ENCODE measurements around the gene COL24A1. TPM values are rescaled to one million over a fixed set of nuclear protein-coding genes. Genes with fewer than 3 reads are reported as not detected.
A peak's percentile ranks its signal among the peaks of the same experiment; 100 is the strongest.
"Not testable (repeated sequence)": the region's sequence is repeated elsewhere in the genome, so short reads cannot be mapped to it uniquely, and the experiment has no call there.

The COL24A1 gene
- total RNA-seq, 1 experiment from 2014 or later = 3.2 TPM

DNA sequence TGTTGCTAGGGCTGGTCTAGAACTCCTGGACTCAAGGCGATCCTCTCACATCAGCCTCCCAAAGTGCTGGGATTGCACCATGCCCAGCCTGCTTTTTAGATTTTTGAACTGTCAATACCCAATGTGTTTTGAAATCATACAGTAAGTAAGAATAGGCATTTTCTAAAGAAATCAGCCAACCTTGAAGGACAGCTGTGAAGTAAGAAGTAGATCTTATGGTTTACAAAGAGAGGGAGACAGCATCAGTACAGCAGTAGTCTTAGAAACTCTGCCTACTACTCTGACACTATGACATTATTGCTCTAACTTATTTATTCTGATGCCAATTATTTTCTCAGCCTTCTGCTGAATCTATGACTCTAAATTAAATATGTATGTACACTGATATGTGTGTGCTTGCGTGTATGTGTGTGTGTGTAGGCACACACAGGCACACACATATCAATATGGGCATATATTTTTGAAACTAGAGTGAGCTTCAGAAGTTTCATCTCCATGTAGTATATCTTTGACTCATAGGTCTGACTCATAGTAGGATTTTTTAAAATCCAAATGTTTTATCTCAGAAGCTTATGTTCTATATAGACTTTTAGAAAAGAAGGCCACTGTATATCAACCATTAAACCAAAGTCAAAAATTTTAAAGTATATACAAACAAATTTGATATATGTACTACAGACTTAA lies 140.4 kb downstream of the COL24A1 start:
- DNase-seq = no peak
- Histone ChIP-seq H3K4me3 (no peak overlapping the region), H3K9me3 (replicated peaks) (no peaks in the 10 kb centered on the region), H3K36me3 (no peaks in the 10 kb centered on the region), H3K4me1 (no peaks in the 10 kb centered on the region), H3K27me3 (no peaks in the 10 kb centered on the region), H3K27ac (no peak overlapping the region)

DNA sequence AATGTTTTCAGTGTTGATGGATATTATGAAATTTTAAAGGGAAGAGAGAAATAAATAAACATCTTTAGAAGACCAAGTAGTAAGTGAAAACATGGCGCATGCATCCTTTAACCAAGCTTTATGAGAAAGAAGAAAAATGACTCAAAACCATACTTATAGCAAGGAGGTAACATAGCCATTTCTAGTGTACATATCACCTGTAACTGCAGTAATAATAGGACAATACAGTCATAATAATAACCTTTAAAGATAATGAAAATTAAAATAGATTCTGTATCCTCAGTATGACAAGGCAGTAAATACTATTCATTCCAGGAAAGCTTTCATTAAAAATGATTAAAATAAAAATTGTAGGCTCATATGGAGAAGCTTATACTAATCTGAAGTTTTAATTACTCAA lies 141.2 kb downstream of the COL24A1 start:
- Histone ChIP-seq H3K4me3 (no peak overlapping the region), H3K9me3 (replicated peaks) (no peaks in the 10 kb centered on the region), H3K4me1 (no peaks in the 10 kb centered on the region), H3K36me3 (no peaks in the 10 kb centered on the region), H3K27me3 (no peaks in the 10 kb centered on the region), H3K27ac (no peak overlapping the region)
- no peak for DNase-seq

DNA sequence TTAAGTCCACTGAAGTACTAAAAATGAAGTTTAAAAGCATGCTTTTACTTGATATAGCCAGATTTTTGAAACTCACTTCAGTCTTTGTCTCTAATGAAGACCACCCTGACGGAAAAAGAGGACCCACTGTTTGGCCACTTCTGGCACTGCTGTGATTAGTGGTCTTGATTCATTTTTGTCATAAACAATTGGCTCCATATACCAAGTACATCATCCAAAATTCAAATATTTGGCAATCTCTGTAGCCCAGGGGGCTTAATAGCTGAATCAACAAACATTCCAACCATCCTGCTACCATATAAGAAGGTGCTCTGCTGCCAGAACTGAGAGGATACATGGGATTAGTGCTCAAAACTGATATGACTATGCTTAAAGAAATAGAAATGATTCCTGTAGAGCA lies 156.0 kb downstream of the COL24A1 start:
- no peak for DNase-seq
- H3K9me3 ChIP-seq (replicated peaks) = 0 out of 2 replicates have a peak, but pooled peaks cover under 1% of the 10 kb centered on the region
- H3K27me3 ChIP-seq = no peaks in the 10 kb centered on the region
- no peak overlapping the region for H3K4me3 ChIP-seq
- no peaks in the 10 kb centered on the region for H3K4me1 ChIP-seq
- no peak overlapping the region for H3K27ac ChIP-seq
- no peaks in the 10 kb centered on the region for H3K36me3 ChIP-seq

DNA sequence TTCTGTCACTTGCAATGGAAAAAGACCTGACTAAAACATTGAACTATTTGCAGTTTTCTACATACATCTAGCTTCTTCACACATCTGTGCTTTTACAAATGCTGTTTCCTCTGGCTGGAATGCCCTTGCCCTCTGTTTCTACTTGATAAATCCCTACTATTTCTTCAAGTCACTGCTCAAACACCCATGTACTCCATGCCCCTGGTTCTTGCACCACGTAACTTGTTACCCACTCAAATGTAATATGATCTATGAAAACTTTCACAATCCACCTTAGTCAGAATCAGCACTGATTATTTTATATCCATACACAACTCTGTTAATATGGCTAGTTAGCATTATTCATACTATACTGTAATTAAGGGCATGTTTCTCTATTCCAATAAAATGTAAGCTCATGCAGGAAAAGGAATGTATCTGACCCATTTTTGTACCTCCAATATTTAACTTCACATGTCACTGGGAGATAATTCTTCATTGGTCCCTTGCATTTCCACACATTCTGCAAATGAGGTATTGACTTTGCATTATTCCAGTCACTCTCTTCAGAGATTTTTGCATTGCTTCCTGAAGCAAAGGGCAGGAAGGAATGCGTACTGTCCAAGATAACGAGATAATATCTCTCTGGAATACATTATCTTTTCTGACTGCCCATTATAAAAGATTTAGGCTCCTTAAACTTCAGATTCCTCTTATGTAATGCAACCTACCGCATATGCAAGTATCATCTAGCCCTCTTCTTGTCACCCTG lies 158.3 kb downstream of the COL24A1 start:
- Histone ChIP-seq H3K9me3 (replicated peaks) (no peaks in the 10 kb centered on the region), H3K27me3 (no peaks in the 10 kb centered on the region), H3K36me3 (no peaks in the 10 kb centered on the region), H3K4me3 (no peak overlapping the region), H3K27ac (no peak overlapping the region), H3K4me1 (no peaks in the 10 kb centered on the region)
- DNase-seq = no peak

DNA sequence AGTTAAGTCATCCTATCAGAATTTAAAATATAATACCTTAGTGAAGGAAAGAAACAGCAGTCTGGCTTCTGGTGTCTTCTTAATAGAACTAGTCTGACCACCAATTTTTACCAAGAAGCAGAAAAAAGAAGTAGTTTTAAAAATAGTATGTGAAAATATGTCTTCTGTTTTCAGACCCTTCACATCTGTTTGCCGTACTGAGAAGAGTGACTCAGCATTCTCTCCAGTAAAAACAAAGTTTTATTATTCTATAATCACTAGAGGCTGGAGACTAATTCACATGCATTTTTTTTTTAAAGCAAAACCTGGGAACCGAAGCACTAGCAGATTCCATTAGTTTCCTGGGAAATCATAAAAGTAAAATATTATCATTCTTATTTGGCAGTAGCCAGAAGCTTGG lies 163.8 kb downstream of the COL24A1 start:
- no peak overlapping the region for H3K27ac ChIP-seq
- DNase-seq = no peak
- no peaks in the 10 kb centered on the region for H3K36me3 ChIP-seq
- H3K4me3 ChIP-seq = no peak overlapping the region
- H3K4me1 ChIP-seq = no peaks in the 10 kb centered on the region
- no peaks in the 10 kb centered on the region for H3K9me3 ChIP-seq (replicated peaks)
- H3K27me3 ChIP-seq = no peaks in the 10 kb centered on the region

DNA sequence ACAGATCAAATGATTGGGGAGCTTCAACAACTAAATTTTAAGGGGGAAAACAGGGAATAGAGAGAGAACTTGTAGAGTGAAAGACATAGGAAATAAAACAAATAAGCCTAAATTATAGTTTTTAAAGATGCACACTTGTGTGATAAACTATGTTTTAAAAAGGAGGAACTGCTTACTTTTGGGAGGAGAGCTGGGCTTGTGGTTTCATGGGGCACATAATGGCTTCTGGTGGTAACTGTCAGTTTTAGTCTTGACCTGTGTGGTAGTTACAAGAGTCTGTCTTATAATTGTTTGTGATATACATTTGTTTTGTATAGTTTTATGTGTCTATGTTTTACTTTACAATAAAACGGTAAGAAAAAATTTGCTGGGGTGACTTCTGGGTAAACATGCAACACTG lies 165.3 kb downstream of the COL24A1 start:
- no peaks in the 10 kb centered on the region for H3K4me1 ChIP-seq
- no peak overlapping the region for H3K4me3 ChIP-seq
- H3K9me3 ChIP-seq (replicated peaks) = no peaks in the 10 kb centered on the region
- no peaks in the 10 kb centered on the region for H3K36me3 ChIP-seq
- H3K27me3 ChIP-seq = no peaks in the 10 kb centered on the region
- no peak overlapping the region for H3K27ac ChIP-seq
- no peak for DNase-seq

DNA sequence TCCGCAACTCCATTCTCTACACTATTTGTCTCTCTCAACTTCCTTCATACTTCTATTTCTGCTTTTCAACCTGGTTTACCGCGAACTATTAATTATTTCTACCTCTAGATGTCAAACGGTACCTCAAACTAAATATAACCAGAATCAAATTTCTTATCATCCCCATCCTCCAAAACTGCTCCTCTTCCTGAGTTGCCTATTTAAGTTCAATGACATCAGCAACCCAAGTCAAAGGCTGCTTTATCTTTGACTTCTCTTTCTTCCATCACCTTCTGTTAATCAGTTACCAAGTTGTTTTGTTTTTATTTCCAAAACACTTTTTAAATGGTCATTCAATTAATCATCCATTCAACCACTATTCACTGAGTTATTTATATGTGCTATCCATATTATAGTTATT lies 171.9 kb downstream of the COL24A1 start:
- no peak for DNase-seq
- Histone ChIP-seq H3K27me3 (no peaks in the 10 kb centered on the region), H3K4me3 (no peak overlapping the region), H3K27ac (no peak overlapping the region), H3K4me1 (no peaks in the 10 kb centered on the region), H3K9me3 (replicated peaks) (no peaks in the 10 kb centered on the region), H3K36me3 (no peaks in the 10 kb centered on the region)

DNA sequence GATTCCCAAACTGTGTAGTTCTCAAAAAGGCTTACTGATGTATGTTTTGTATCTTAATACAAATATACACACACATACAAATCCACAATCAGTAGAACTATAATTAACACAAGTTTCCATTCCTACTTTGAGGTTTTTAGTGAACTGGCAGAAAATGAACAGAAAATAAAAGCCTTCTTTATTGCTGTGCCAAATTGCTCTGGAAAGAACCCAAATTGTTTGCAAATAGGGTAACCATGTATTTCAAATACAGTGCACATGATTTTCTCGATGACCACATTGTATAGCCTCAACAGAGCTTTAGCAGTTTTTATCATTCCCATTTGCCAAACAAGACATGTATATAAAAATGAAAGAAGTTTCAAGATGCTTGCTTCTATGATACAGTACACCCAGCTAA lies 173.3 kb downstream of the COL24A1 start:
- Histone ChIP-seq H3K27me3 (no peaks in the 10 kb centered on the region), H3K9me3 (replicated peaks) (no peaks in the 10 kb centered on the region), H3K4me1 (no peaks in the 10 kb centered on the region), H3K4me3 (no peak overlapping the region), H3K27ac (no peak overlapping the region), H3K36me3 (no peaks in the 10 kb centered on the region)
- DNase-seq = no peak

DNA sequence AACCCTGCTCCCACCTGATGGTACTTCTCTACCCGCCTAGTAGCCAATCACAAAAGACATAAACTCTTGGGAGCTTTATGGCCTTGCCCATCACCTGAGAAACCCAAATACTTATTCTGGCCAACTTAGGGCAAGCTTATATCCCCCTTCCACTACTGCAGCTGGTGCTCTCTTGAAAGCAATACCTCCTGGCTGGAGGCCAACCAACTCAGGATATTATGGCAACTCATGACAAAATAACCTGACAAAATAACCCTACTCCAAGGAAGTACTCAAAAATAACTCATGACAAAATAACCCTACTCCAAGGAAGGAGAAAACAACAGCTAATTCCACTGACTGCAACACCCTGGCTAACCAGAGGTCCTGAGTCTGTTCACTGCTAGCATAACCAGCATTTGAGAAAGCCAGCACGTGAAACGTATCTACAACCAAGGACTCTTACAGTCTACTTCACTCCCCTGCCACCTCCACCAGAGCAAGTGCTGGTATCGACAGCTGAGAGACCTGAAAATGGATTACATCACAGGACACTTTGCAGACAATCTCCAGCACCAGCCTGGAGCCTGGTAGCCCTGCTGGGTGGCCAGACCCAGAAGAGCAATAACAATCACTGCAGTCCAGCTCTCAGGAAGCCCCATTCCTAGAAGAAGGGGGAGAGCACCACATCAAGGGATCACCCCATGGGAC lies 179.9 kb downstream of the COL24A1 start:
- H3K4me3 ChIP-seq = no peak overlapping the region
- no peaks in the 10 kb centered on the region for H3K27me3 ChIP-seq
- H3K9me3 ChIP-seq (replicated peaks) = no peaks in the 10 kb centered on the region
- H3K36me3 ChIP-seq = no peaks in the 10 kb centered on the region
- no peaks in the 10 kb centered on the region for H3K4me1 ChIP-seq
- no peak overlapping the region for H3K27ac ChIP-seq
- peak in 1 of 2 experiments; percentile 26 for DNase-seq

DNA sequence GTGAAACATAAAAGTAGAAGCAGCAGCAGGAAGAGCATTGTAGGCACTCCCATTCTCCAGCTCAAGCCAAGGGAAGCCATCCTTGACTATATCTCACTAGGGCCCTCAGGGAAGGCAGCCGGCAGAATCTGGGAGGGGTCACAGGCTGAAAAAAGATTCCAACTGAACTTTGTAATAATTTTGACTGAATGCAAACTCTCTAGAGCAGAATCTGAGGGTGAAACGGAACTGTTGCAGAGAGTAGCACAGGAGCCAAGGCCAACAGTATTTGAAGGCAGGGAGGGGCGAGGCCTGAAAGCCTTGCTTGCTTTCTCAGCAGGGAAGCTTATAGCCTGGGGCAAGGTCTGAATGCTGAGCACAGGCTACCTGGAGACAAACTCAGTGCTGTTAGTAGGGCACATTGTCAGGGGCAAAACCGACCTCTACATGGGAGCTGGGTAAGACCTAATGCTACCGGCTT lies 180.6 kb downstream of the COL24A1 start:
- H3K9me3 ChIP-seq (replicated peaks) = no peaks in the 10 kb centered on the region
- no peak for DNase-seq
- no peaks in the 10 kb centered on the region for H3K36me3 ChIP-seq
- H3K4me1 ChIP-seq = no peaks in the 10 kb centered on the region
- H3K27me3 ChIP-seq = no peaks in the 10 kb centered on the region
- H3K27ac ChIP-seq = no peak overlapping the region
- no peak overlapping the region for H3K4me3 ChIP-seq

DNA sequence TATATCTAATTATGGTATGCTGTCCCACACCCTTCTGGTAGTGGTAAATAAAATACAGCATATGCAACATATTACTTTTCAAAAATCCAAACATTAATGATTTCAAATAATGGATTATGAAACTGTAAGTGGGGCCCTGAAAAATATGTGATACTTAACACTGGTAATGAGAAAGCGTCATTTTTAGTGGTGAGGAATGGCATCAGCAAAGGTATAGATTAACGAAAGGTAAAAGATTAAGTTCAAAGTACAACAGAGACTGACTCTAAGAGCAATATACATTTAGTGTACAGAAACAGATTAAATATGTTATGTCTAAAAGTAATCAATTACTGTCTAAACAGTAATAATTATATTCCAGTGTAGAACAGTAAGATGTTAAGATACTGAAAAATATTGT lies 194.1 kb downstream of the COL24A1 start:
- no peak overlapping the region for H3K27ac ChIP-seq
- H3K9me3 ChIP-seq (replicated peaks) = no peaks in the 10 kb centered on the region
- no peak for DNase-seq
- H3K4me3 ChIP-seq = no peak overlapping the region
- no peaks in the 10 kb centered on the region for H3K36me3 ChIP-seq
- no peaks in the 10 kb centered on the region for H3K4me1 ChIP-seq
- no peaks in the 10 kb centered on the region for H3K27me3 ChIP-seq

DNA sequence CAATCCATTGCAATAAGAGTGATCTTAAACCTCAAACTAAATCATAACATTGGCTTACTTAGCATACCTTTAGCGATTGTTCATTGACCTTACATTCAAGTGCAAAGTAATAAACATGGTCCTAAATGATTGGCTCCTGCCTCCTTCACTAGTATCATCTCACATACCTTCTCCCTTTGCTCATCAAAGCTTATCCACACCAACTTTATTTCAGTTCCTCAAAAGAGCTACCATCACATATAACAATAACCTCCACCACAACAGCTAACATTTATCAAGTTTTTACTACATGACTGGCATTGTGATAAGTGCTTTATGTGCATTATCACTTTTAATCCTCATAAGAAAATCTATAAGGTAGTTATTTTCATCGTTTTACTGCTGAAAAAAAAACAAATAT lies 198.8 kb downstream of the COL24A1 start:
- no peaks in the 10 kb centered on the region for H3K36me3 ChIP-seq
- H3K27me3 ChIP-seq = no peaks in the 10 kb centered on the region
- DNase-seq = no peak
- no peak overlapping the region for H3K27ac ChIP-seq
- H3K9me3 ChIP-seq (replicated peaks) = no peaks in the 10 kb centered on the region
- peaks cover under 1% of the 10 kb centered on the region; the same call in 1 of the 2 replicates for H3K4me1 ChIP-seq
- no peak overlapping the region for H3K4me3 ChIP-seq

DNA sequence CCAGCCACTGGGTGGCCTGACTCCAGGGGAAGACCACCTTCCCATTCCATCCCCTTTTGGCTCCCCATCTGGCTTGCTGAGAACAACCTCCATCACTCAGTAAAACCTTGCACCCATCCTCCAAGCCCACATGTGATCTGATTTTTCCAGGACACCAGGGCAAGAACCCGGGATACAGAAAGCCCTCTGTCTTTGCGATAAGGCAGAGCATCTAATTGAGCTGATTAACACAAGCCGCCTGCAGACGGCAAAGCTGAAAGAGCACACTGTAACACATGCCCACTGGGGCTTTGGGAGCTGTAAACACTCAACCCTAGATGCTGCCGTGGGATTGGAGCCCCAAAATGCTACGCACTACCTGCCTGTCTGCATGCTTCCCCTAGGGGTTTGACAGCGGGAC lies 201.4 kb downstream of the COL24A1 start:
- not testable (repeated sequence) for H3K4me3 ChIP-seq; H3K9me3 ChIP-seq (replicated peaks); H3K27ac ChIP-seq; H3K27me3 ChIP-seq; DNase-seq; H3K36me3 ChIP-seq
- peaks cover 13% of the 10 kb centered on the region for H3K4me1 ChIP-seq

DNA sequence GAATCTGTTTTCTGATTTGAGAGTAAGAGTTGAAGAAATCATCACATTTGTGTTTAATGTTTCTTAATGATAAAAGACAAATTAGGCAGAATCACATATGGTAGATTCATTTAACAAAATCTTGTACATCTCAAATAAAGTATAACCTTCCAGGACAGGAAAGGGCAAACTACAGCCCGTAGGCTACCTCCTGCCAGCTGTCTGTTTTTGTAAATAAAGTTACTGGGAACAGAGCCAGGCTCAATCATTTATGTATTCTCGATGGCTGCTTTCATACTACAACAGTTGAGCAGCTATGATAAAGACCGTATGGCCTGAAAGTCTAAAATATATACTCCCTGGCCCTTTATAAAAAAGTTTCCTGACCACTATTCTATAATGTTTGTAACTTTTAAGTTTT lies 204.1 kb downstream of the COL24A1 start:
- Histone ChIP-seq H3K36me3 (no peaks in the 10 kb centered on the region), H3K9me3 (replicated peaks) (no peaks in the 10 kb centered on the region), H3K27me3 (no peaks in the 10 kb centered on the region), H3K4me1 (peaks cover 13% of the 10 kb centered on the region), H3K27ac (peak overlapping the region; percentile 12; the same call in 1 of the 2 replicates), H3K4me3 (no peak overlapping the region)
- peak; percentile 53 to 77 for DNase-seq

DNA sequence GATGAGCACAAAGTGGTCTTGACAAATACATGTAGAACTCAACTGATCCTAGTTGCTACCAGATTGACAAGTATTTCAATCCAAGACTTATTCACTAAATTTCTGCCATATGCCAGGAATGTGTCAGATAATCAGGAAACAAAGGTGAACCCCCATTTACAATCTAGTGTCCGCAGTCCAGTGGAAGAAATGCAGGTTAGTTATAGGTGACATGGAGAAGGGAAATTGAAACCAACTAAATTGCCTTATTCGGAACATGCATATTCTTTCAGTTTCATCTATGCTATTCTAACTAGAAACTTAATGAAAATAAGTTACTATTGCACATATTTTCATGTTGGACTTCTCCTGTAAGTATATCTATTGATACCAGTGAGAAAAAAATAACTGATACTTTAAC lies 209.4 kb downstream of the COL24A1 start:
- Histone ChIP-seq H3K4me1 (peaks cover 7% of the 10 kb centered on the region), H3K4me3 (no peak overlapping the region), H3K27me3 (no peaks in the 10 kb centered on the region), H3K27ac (no peak overlapping the region), H3K36me3 (no peaks in the 10 kb centered on the region), H3K9me3 (replicated peaks) (no peaks in the 10 kb centered on the region)
- DNase-seq = no peak
